G401 (cell line): ENCODE results near the gene CTTNBP2. TPM values are rescaled to one million over a fixed set of nuclear protein-coding genes. Genes with fewer than 3 reads are reported as not detected.

Experiments
- DNase-seq: peaks from one replicate; pipeline ENCODE4 v3.0.0-alpha.2; 2015; ENCODE audit warnings: low spot score
- in situ Hi-C: cut with HindIII; loops from 2 replicates; pipeline ENCODE4 v1.10.0; 2016; ENCODE audit warnings: low sequenced_read_pairs, mixed read lengths
- total RNA-seq: library from RNA; depleted of rRNA; stranded (reverse); fragments of >200 nt; shearing (Covaris generic); gene quantifications from 2 replicates; pipeline ENCODE4 v1.2.3, GENCODE V29; 2014

CTTNBP2 gene
- total RNA-seq, 1 experiment from 2014 or later, result not detected

DNA sequence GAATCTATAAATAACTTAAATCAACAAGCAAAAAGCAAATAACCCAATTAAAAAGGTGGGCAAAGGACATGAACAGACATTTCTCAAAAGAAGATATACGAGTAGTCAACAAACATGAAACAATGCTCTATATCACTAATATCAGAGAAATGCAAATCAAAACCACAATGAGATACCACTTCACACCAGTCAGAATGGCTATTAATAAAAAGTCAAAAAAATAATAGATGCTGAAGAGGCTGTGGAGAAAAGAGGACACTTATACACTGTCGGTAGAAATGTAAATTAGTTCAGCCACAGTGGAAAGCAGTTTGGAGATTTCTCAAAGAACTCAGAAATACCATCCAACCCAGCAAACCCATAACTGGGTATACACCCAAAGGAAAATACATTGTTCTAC is 70.6 kb downstream of the CTTNBP2 start:
- in situ Hi-C loops, result no loop called here
- no peak for DNase-seq

DNA sequence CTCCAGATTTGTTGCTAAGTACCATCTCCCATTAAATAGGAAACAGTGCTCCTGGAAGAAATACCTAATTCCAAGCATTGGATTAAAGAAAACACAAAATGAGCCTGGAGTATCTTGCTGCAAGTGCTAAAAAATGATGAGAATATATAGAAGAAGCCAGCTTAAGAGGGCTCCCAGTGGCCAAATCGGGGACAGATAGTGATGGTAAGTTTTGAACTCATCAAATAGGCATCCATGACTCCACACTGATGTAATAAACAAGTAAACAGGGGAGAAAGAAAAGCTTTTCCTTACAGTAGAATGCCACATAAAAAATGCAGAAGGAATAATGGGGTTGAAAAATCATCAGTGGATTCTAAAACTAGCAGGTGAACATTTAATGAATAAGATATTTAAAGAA is 72.4 kb downstream of the CTTNBP2 start:
- in situ Hi-C loops, result no loop called here
- DNase-seq, result no peak

DNA sequence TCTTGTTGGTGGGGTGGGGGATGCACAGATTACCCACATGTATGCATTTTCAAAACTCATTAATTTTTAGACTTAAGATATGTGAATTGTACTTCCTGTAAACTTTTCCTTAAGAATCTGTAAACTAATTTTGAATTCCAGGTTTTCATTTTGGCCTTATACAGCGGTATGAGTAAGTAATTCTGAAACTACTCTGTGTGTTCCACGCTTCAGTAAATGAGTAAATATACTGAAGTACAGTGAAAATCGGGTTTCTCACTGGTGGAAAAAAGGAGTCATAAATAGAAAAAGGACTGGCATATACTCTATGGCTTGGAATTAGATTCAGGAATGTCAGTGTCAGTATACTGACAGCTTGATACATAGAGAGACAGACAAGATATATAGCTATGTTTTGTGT is 72.8 kb downstream of the CTTNBP2 start:
- no peak for DNase-seq
- in situ Hi-C loops, result no loop called here

DNA sequence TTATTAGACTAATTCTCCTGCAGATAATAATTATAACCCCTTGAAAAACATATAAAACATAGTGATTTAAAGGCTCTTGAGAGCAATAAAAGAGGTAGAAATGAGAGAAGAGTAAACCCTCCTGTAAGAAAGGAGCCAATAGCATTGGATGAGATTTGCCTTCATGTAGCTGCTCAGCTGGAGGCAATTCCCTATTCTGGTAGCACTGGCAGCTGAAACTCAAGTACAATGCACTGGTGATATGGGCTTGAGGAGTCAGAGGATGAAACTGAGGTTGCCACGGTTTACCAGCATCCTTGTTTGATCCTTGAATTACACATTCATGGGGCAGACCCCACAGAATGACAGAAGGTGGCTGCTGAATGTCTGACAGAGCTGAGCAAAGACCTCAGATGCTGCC is 76.4 kb downstream of the CTTNBP2 start:
- in situ Hi-C loops, result no loop called here
- DNase-seq, result no peak

DNA sequence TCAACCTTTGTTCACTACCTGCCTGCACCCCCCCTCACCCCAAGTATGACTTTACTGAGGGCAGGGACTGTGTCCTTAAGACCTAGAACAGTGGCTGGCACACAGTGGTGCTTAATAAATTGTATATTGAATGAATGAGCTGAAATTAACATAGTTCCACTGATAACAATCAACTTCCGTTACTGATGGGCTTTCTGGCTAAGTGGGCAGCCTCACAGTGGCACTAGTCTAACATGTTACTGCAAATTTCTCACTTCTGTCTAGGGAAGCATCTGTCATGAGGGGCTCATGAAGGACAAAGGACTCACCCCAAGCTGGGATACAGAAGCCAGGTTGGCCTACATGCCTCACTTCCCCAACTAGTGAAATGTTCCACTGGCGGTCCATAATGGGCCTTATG is 79.3 kb downstream of the CTTNBP2 start:
- in situ Hi-C loops, result no loop called here

DNA sequence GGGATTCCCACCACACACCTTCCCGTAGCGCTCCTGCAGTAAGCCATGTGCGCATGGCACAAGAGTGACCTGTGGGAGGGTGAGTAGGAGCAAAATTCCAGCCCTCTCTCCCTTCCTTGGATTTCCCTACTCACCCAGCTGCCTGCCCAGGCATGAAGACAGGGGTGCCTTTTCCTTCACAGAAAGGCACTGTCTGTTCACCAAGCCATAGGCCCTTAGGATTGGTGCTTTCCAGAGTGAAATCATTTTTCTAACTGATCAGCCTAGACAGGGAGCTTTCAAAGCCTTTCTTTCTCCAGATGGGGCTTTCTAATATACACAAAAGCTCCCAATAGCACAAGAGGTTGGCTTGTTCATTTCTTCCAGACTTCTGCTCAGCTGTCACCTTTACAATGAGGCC is 79.7 kb downstream of the CTTNBP2 start:
- DNase-seq, result no peak
- in situ Hi-C loops, result no loop called here

More for the DNA sequence above, 79.3 kb downstream of the CTTNBP2 start:
- no peak for DNase-seq

DNA sequence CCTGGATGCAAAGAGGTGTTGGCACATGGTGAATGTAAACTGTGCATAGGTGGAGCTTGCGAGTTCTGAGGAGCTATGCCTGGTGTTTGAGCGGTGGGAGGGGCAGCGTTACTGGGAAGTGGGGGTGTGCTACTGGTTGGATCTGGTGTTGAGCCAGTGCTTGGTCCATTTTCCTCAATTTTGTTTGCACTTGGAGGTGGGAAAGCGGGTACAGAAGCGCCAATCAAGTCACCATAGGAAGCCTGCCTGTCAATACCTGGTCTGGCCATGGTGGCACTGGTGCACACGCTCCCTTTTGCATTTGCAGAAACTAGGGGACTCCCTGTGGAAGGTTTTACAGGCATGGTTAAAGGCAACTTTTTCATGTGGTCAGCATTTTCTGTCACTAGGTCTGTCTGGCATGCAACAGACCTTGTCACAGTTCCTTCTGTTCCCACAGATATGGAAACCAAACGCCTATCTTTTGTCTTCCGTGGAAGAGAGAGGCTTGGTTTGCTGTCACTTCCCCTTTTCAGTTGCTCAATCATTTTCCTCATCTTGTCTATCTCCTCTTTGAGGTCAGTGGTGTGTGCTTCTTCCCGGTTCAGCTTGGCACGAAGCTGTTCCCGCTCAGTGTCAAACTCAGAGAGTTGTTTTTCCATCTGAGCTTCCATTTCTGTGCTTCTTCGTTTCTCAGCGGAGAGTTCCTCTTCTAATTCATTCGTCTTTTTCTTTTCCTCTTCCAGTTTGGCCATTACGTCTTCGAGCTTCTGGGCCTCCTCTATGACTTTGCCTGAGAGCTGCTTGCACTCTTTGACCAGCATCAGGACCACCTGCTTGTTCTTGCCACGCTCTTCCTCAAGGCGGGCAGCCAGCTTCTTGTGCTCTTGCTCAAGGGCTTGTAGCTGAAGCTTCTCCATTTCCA is 81.1 kb downstream of the CTTNBP2 start:
- in situ Hi-C loops, result no loop called here
- no peak for DNase-seq

DNA sequence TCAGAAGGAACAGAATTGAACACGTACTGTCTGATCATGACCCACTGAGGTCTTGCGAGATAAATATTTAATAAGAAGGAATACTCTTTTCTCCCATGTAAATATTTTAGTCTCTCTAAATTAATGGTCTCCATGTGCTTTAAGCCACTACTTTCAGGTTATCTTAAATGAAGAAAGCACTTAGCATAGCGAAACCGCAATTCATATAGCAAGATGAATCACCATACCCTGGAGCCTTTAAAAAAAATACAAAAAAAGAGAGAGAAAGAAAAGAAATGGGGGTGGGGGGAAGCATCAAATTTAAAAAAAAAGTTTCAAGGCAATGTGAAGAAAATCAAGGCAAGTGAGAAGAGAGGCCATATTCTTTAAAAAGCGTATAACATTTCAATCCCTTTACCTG is 82.5 kb downstream of the CTTNBP2 start:
- in situ Hi-C loops, result no loop called here

DNA sequence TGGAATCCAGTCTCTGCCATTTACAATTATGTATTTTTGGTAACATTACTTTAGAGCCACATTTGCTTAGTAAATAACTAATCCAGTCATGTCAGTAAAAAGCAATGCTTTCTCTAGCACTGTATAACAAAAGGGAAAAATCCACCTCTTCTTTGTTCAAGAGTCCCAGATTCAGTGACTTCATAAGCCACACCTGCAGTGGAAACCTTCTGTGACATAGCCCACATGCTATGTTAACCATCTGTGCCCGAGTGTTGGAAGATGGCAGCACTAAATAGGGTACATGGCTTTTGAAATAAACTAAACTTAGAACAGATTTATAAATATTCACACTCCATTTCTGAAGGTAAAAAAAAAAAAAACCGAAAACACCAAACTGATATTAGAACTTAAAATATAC is 83.0 kb downstream of the CTTNBP2 start:
- DNase-seq, result peak; percentile 82
- in situ Hi-C loops, result no loop called here

More for the DNA sequence above, 82.5 kb downstream of the CTTNBP2 start:
- DNase-seq, result no peak

DNA sequence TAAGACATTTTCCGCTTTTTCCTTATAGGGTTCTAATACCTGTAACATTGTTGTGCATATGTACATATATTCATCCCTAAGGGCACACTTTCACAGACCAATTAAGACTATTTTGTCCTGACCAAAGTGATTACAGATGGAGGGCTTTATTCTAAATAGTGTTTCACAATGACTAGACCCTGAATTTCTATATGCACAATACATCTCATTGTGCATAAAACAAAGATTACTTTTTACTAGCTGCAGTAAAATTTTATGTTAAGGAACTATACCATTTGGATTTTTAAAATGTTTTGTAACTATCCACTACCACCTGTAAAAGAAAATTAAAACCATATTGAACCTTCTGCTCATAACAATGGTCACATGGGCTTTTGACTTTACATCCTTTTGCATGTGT is 87.8 kb downstream of the CTTNBP2 start:
- in situ Hi-C loops, result no loop called here
- no peak for DNase-seq

DNA sequence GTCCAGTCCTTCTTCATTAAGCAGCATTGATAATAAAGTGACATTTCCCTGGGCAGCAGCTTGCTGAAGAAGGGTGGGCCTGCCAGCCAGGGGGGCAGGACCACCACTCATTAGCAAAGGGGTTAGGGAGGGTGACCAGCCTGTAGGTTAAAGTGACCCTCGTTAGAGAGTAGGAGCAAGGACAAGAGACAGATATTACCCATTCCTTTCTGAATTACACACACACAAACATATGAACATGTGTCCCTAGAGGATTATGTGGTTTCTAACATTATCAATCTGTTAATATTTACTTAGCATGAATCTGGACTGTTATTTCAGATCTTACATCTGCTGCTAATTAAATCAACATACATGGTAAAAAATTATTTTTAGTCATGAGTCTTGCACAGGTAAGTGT is 88.9 kb downstream of the CTTNBP2 start:
- in situ Hi-C loops, result no loop called here
- DNase-seq, result no peak

DNA sequence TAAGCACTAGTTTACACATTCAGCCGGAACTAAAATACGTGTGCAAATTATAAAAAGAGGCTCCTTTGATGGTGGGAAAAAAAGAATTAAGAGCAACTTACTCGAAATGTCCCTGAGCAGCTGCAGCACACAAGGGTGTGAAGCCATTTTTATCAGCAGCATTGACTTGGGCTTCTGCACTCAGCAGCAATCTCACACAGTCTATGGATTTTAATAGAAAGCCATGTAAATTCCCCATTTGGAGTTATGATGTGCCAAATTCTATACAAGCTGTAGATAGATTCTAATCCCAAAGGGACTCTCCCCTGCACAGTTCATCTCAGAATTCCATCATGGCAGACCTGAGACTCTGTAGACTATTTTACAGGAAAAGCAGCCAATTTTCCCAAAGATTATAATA is 90.5 kb downstream of the CTTNBP2 start:
- DNase-seq, result no peak
- in situ Hi-C loops, result no loop called here

DNA sequence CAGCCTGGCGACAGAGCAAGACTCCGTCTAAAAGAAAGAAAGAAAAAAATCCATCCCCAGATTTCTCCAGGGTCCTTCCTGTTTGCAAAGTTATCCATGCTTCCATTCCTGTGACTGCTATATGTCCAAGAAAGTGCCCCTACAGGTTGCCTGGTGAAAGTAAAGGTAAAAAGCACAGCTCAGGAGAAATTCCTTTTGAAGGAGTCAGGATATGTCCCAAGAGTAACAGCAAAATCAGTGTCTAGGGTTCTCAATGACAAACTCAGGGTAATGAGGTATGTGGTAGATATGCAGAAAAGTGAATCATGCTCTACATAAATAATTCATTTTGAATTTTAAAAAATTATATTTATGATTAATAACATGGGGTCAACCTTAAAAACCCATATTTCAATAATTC is 91.5 kb downstream of the CTTNBP2 start:
- DNase-seq, result no peak
- in situ Hi-C loops, result no loop called here

DNA sequence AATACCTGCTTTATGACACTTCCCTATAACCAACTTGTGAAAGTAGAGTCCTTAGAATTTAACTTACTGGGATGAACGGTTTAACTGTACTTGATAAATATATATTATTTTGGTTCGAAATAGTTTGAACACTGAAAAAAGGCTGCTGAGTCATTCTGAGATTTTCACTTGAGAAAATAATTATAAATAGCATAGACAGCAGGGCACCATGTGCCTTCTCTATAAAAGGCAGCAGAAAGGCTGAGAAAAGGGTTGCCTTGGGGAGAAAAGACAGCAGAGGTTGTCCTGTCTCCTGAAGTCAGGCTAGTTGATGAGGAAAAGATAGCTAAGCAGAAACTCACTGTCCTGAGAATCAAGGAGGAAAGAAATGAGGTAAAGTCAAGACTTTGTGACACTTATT is 92.4 kb downstream of the CTTNBP2 start:
- no peak for DNase-seq
- in situ Hi-C loops, result no loop called here

DNA sequence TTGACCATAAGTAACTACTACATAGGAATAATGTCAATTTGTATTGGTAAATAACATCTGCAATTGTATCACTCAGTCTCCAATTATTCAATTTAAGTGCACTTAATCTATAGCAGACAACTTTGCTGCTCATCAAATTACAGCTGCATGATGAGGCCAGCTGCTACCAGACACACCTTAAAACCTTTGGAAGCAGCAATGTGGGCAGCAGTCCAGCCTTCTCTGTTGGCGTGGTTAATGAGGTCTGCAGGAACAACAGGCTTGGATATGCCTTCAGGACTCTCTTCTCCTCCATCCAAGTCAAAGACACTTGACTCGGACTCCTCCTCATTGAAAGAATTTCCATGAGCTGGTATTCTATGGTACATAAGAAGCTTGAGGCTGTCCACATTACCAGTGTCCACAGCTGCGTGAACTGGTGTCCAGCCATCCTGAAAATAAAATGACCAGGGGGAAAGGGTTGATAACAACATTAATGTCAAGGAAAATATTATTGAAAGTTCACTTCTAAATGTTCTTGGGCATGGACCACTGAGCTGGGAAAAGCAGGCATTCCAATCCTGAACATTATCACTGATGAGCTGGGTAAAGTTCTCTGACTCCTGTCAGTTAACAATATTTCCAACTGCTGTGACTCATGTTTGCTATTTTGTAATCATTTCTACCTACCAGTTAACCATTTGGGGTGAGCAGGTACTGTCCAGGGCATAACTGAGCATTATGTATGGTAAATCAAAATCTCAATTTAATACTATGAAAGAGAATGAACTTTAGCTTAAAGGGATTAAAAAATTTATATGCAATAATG is 95.7 kb downstream of the CTTNBP2 start:
- in situ Hi-C loops, result no loop called here
- no peak for DNase-seq

DNA sequence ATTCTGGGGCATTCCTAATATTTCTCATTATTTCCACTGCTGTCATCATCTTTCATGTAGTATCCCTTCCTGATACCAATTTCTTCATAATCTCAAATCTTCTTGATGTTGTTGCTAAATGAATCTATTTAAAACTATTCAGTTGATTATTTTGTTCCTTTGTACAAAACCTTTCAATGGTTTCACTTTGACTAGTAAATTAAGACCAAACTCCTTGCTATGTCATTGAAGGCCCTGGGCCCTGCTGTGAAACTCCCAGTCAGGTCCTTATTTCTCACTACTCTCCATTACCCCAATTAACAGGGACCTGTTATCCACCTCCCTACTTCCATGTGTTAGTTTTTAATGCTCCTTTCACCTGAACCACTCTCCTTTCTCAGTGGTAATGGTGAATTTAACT is 97.0 kb downstream of the CTTNBP2 start:
- DNase-seq, result no peak
- in situ Hi-C loops, result no loop called here

DNA sequence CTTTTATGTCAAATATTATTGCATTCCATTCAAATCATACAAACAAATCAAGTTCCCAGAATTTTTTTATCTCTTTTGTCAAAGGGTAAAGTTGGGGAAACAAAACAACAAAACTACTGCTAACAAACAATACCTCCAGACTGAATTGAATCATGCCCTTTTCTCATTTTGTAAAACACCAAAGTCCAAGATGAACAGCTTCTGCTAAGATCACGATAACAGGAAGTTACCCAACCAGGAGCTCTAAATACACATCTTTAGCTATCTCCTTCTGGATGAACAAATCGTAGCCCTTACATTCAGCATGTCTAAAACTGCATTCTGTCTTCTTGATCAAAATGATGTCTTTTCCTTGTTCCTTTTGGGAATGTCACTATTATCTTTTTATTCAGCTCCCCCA is 97.4 kb downstream of the CTTNBP2 start:
- DNase-seq, result no peak
- in situ Hi-C loops, result no loop called here

DNA sequence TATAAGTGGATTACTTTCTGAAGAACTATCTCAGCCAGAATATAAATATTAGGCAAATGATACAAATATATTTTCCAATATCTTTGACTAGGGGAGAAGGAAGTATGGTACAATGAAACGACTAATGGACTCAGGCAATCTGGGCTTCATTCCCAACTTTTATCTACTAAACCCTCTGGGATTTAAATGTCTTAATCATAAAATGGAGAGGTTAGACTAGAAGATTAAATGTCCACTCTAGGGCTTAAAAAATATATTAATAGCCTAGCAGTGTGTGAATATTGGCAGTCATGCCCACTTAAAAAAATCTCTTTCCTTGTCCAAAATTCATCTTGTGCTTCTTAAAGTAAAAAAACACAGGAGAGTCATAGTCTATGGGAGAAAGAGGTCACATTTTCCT is 98.3 kb downstream of the CTTNBP2 start:
- in situ Hi-C loops, result no loop called here
- no peak for DNase-seq

DNA sequence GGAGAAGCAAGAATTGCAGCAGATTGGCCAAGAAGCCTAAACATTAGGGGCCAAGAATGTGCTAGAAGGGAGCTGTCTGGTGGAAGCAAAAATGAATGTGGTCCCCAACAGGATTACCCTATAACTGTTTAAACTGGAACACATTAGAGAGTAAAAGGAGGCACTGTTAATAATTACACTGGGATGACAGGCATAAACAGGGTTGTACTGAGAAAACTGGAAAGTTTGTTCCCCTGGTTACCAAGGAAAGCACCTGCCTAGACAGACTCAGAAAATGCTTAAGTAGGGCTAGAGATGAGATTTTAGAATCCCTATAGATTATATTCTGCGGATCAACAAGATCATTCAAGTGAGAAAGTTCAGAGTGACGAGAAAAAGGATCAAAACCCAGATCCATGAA is 100.8 kb downstream of the CTTNBP2 start:
- in situ Hi-C loops, result no loop called here
- no peak for DNase-seq

DNA sequence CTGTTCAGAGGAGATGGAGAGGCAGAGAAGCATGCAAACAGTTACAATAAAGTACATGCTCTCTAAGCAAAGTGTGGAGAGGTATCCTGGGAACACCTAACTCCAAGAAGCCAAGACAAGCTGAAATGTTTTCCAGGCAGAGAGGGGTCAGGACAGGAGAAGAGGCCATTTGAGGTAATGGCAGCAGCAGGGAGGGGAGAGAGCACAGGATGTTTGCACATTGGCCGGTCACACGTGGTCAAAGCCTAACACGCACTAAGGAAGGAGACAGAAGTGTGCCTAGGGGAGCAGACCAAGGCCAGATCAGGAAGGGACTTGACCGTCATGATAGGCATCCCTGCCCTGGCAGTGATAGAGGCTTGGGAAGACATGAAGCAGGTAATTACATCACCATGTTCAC is 101.5 kb downstream of the CTTNBP2 start:
- DNase-seq, result no peak
- in situ Hi-C loops, result no loop called here
